HEK293T (cell line): ENCODE results near the gene ABCC5.
"Not testable (repeated sequence)": the region's sequence is repeated elsewhere in the genome, so short reads cannot be mapped to it uniquely, and the experiment has no call there.

ENCODE experiments used
- CTCF ChIA-PET: fragments of 350-600 bp; formaldehyde crosslinking; extraction: SDS; loops from one replicate; lab custom pipeline; 2021; ENCODE audit warnings: antibody characterized with exemption, inconsistent platforms; lab: Yijun Ruan, JAX
- POLR2A ChIA-PET: fragments of 350-600 bp; formaldehyde crosslinking; extraction: SDS; loops from one replicate; lab custom pipeline; 2020; ENCODE audit warnings: antibody characterized with exemption, inconsistent platforms; lab: Yijun Ruan, JAX
- DNase-seq: peaks from one replicate; pipeline ENCODE4 v3.0.0; 2012; ENCODE audit warnings: mixed read lengths; ENCODE audit errors: extremely low spot score
- ARNT ChIP-seq: fragments of 450-650 bp; IDR thresholded peaks from 2 replicates; pipeline ENCODE4 v1.6.1; 2017; ENCODE audit warnings: mild to moderate bottlenecking
- BHLHE40 ChIP-seq: fragments of 450-650 bp; IDR thresholded peaks from 2 replicates; pipeline ENCODE4 v1.6.1; 2016; ENCODE audit warnings: mild to moderate bottlenecking, moderate library complexity, borderline replicate concordance
- CTBP1 ChIP-seq: fragments of 450-650 bp; IDR thresholded peaks from 2 replicates; pipeline ENCODE4 v1.6.1; 2016; ENCODE audit warnings: borderline replicate concordance
- ELF4 ChIP-seq: fragments of 450-650 bp; IDR thresholded peaks from 2 replicates; pipeline ENCODE4 v1.6.1; 2017; ENCODE audit warnings: antibody characterized with exemption
- FOXA1 ChIP-seq: fragments of 450-650 bp; IDR thresholded peaks from 2 replicates; pipeline ENCODE4 v1.6.1; 2016; ENCODE audit warnings: mild to moderate bottlenecking
- FOXK2 ChIP-seq: fragments of 450-650 bp; IDR thresholded peaks from 2 replicates; pipeline ENCODE4 v1.6.1; 2016; ENCODE audit warnings: mild to moderate bottlenecking
- FOXM1 ChIP-seq: fragments of 450-650 bp; IDR thresholded peaks from 2 replicates; pipeline ENCODE4 v1.6.1; 2017; ENCODE audit warnings: mild to moderate bottlenecking, borderline replicate concordance
- HDGF ChIP-seq: fragments of 450-650 bp; IDR thresholded peaks from 2 replicates; pipeline ENCODE4 v1.6.1; 2017; ENCODE audit warnings: antibody characterized with exemption, borderline replicate concordance
- L3MBTL2 ChIP-seq: fragments of 450-650 bp; conservative IDR thresholded peaks from 2 replicates; pipeline ENCODE4 v1.6.1; 2016; ENCODE audit warnings: mild to moderate bottlenecking
- LEF1 ChIP-seq: fragments of 450-650 bp; IDR thresholded peaks from 2 replicates; pipeline ENCODE4 v1.6.1; 2017; ENCODE audit warnings: mild to moderate bottlenecking, borderline replicate concordance
- NFRKB ChIP-seq: fragments of 450-650 bp; IDR thresholded peaks from 2 replicates; pipeline ENCODE4 v1.6.1; 2016; ENCODE audit warnings: mild to moderate bottlenecking, moderate library complexity
- SP1 ChIP-seq: fragments of 450-650 bp; IDR thresholded peaks from 2 replicates; pipeline ENCODE4 v1.6.1; 2017
- SUZ12 ChIP-seq: fragments of 450-650 bp; IDR thresholded peaks from 2 replicates; pipeline ENCODE4 v1.6.1; 2016; ENCODE audit warnings: mild to moderate bottlenecking
- TARDBP ChIP-seq: fragments of 450-650 bp; IDR thresholded peaks from 2 replicates; pipeline ENCODE4 v1.6.1; 2016
- ZNF384 ChIP-seq: fragments of 450-650 bp; IDR thresholded peaks from 2 replicates; pipeline ENCODE4 v1.6.1; 2016
- TF ChIP-seq, protein P1 (sequence below): fragments of 450-650 bp; IDR thresholded peaks from 2 replicates; pipeline ENCODE4 v1.6.1; 2016

Gene ABCC5

DNA sequence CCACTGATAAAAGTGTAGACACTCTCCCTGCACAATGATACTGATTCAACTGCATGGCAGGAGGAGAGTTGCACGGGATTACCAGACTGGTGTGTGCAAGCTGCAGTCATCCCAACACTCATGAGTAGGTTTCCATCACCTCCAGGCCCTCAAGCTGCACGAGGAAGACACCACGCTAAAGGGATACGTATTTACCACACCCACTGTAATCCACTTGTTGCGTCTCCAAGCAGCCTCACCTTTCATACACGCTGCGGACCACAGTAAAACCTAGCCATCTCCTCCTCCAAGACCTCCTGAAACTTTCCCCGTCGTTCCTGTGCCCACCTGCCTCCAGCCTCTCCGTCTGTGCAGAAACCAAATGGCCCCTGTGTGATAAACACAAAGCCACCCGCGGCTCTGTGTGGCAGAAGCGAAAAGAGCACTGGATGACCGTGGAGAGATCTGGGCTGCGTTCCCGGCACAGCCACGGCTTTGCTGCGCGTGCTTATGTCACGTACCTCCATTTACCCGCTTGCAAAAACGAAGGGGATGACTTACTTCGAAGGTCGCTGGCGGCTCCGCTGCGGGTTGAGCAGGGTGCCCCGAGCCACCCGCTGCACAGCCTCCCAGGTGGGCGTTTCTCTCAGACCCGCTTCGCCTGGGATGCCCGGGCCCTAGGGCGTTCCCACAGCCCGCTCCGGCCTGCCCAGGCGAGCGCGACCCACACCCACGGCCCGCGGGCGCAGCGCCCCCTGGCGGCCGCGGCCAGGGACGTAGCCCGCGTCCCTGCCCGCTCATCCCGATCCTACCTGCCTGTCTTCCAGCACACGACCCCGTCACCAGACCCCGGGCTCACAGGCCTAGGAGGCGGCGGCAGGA is 643 bp downstream of the ABCC5 start:
- CTCF ChIA-PET = interaction anchor here (1.1 kb wide), 1 partner anchor 121 kb away, joined by 6 read pairs; no protein-coding TSS in a partner anchor
- POLR2A ChIA-PET = interaction anchor here (0.6 to 1.0 kb wide), 5 partner anchors 20 to 236 kb away, joined by 3 to 4 read pairs (median 3); no protein-coding TSS in a partner anchor
- peak; percentile 75 for DNase-seq
- TF ChIP-seq NFRKB = no peak
- no peak for TF ChIP-seq SUZ12
- no peak for TF ChIP-seq FOXA1
- no peak for TF ChIP-seq HDGF
- no peak for TF ChIP-seq BHLHE40
- TF ChIP-seq L3MBTL2 = no peak
- no peak for TF ChIP-seq ELF4
- TF ChIP-seq FOXM1 = no peak
- no peak for TF ChIP-seq TARDBP
- no peak for TF ChIP-seq CTBP1
- no peak for TF ChIP-seq ZNF384
- no peak for TF ChIP-seq SP1
- no peak for TF ChIP-seq ARNT
- no peak for TF ChIP-seq FOXK2

GRCh38 chr3:184016169-184016570 is 1.5 kb downstream of the ABCC5 start:
- no peak for DNase-seq
- ChIA-PET POLR2A (interaction anchor here (0.9 to 1.2 kb wide), 2 partner anchors 10 to 131 kb away, joined by 3 to 4 read pairs; partner anchors contain the start of gene PARL), CTCF (interaction anchor here (0.6 to 1.1 kb wide), 2 partner anchors 120 to 182 kb away, joined by 5 to 6 read pairs; no protein-coding TSS in a partner anchor)
- TF ChIP-seq SUZ12 (no peak), HDGF (no peak), ARNT (no peak), ZNF384 (no peak)
- TF ChIP-seq, protein P1, sequence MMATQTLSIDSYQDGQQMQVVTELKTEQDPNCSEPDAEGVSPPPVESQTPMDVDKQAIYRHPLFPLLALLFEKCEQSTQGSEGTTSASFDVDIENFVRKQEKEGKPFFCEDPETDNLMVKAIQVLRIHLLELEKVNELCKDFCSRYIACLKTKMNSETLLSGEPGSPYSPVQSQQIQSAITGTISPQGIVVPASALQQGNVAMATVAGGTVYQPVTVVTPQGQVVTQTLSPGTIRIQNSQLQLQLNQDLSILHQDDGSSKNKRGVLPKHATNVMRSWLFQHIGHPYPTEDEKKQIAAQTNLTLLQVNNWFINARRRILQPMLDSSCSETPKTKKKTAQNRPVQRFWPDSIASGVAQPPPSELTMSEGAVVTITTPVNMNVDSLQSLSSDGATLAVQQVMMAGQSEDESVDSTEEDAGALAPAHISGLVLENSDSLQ = no peak

DNA sequence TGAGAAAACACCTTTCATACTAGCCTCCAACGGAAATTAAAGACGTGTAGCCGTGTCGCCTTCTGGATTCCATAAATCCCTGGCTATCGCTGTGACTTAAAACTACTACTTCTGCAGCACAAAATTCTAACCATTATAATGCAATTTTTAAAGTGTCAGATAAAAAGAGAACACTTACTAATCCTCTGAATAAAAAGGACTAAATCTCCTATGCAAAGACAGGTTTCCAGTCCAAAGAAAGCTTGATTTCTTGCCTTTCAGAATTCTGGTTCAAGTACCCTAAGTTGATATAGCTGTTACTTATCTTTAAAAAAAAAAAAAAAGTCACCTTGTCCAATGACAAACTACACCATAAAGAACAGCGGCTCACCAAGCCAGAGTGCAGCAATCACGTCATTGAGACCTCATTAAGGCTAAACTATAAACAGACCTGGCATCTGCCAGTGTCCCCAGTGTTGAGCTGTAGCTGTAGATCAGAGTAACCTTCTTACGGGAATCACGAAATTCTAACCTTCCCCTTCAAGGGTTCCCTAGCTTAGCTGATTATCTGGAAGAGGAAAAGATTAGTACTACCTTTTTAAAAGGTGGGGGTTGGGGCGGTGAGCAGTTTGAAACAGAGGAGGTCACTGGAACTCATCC is 2.2 kb downstream of the ABCC5 start:
- POLR2A ChIA-PET = interaction anchor here (0.9 to 1.2 kb wide), 2 partner anchors 9 to 131 kb away, joined by 3 to 4 read pairs; partner anchors contain the start of gene PARL
- CTCF ChIA-PET = interaction anchor here (0.6 kb wide), 2 partner anchors 120 to 183 kb away, joined by 3 to 5 read pairs; no protein-coding TSS in a partner anchor
- DNase-seq = peak; percentile 19
- TF ChIP-seq FOXA1 (no peak), L3MBTL2 (no peak), LEF1 (no peak), ZNF384 (peak; percentile 86), ARNT (no peak), FOXK2 (no peak)
- TF ChIP-seq, protein P1 = no peak

DNA sequence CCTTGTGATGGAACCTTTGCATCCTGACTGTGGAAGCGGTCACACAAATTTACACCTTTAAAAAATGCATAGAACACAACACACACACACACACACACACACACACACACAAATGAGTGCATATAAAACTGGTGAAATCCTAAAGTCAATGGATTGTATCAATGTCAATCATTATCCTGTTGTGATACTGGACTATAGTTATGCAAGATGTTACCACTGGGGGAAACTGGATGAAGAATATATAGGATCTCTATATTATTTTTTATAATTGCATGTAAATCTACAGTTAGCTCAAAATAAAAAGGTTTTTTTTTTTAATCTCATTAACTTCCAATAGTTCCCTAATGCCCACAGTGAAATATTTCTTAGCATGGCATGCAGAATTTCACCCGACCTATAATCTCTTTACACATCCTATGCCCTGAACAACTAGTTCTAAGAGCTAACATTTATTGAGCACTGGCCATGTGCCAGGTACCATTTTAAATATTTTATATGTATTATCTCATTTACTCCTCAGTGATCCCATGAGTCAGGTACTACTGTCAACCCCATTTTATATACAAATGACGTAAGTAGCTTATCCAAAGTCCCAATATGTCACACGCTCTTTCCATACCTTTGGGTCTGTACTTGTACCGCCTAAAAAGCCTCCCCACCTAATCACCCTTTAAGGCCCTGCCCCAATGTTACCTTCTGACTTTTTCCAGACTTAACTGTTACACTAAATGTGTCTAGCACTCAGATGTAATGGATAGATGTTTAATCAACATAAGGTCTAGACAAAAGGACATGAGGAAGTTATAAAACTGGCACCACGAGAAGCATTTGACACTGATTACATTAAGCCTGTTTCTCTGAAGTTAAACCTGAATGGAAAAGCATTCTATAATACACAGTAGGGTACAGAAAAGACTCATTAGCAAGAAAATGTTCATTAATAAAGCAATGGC is 5.5 kb downstream of the ABCC5 start:
- TF ChIP-seq FOXK2 (no peak), FOXM1 (no peak), HDGF (no peak), SP1 (no peak), TARDBP (no peak), BHLHE40 (no peak), CTBP1 (no peak), SUZ12 (no peak)
- POLR2A ChIA-PET = no interaction called here
- no peak for DNase-seq
- CTCF ChIA-PET = interaction anchor here (0.6 kb wide), 2 partner anchors 13 to 101 kb away, joined by 3 read pairs; no protein-coding TSS in a partner anchor

GRCh38 chr3:184011230-184011876 is 6.3 kb downstream of the ABCC5 start:
- ChIA-PET POLR2A (no interaction called here), CTCF (interaction anchor here (0.6 kb wide), 1 partner anchor 12 kb away, joined by 3 read pairs; no protein-coding TSS in a partner anchor)
- DNase-seq = no peak
- no peak for TF ChIP-seq FOXK2

DNA sequence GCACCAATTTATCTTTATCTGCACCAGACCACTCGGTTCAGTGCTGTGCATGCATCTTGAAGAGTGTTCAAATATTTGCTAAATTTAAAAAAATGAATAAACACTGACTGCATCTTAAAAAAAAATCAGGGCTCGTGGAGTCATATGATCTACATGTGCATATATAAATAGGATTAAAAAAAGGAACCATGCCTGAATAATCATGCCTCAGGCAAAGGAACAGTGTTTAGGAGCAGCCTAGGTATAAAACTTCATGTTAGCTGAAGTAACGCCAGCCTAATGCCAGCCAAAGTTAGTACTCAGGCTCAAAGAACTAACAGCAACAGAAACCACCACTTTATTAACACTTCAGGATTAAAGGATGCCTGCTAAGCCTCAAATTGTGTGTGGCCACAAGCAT is 9.5 kb downstream of the ABCC5 start:
- CTCF ChIA-PET = no interaction called here
- POLR2A ChIA-PET = no interaction called here
- no peak for DNase-seq
- no peak for TF ChIP-seq NFRKB
- TF ChIP-seq TARDBP = no peak
- no peak for TF ChIP-seq ELF4
- TF ChIP-seq L3MBTL2 = no peak
- TF ChIP-seq BHLHE40 = no peak
- no peak for TF ChIP-seq ZNF384
- no peak for TF ChIP-seq SP1
- TF ChIP-seq ARNT = no peak
- no peak for TF ChIP-seq HDGF

DNA sequence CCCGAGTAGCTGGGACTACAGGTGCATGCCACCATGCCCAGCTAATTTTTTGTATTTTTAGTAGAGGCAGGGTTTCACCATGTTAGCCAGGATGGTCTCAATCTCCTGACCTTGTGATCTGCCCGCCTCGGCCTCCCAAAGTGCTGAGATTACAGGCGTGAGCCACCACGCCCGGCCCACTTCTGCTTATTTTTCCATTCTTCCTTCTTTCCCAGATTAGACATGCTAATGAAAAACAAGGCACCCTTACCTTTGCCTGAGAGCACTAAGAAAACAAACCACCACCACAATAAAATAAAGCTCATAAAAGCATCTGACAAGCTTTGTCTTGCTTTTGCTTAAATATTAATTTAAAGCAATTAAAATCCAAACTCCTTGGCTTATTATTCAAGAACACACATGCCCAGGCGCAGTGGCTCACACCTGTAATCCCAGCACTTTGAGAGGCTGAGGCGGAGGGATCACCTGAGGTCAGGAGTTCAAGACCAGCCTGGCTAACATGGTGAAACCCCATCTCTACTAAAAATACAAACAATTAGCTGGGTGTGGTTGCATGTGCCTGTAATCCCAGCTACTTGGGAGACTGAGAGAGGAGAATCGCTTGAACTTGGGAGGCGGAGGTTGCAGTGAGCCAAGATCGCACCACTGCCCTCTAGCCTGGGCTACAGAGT is 10.4 kb downstream of the ABCC5 start:
- CTCF ChIA-PET = not testable (repeated sequence)

More for the DNA sequence above, 10.4 kb downstream of the ABCC5 start:
- POLR2A ChIA-PET = interaction anchor here (1.2 kb wide), 1 partner anchor 9 kb away, joined by 4 read pairs; no protein-coding TSS in a partner anchor
- DNase-seq = not testable (repeated sequence)
